Ishikawa (cell line): ENCODE results near the gene CLUH.

Source experiments
- CEBPB ChIP-seq: IDR thresholded peaks from 2 replicates; pipeline ENCODE4 v1.6.1; 2012
- EGR1 ChIP-seq: IDR thresholded peaks from 2 replicates; pipeline ENCODE4 v1.6.1; 2012
- EP300 ChIP-seq: IDR thresholded peaks from 2 replicates; pipeline ENCODE4 v1.6.1; 2012; ENCODE audit warnings: borderline replicate concordance
- FOXM1 ChIP-seq: IDR thresholded peaks from 2 replicates; pipeline ENCODE4 v1.6.1; 2012; ENCODE audit warnings: low read depth, borderline replicate concordance
- MAX ChIP-seq: IDR thresholded peaks from 2 replicates; pipeline ENCODE4 v1.6.1; 2012
- RAD21 ChIP-seq: IDR thresholded peaks from 2 replicates; pipeline ENCODE4 v1.6.1; 2012; ENCODE audit warnings: low read depth
- REST ChIP-seq: IDR thresholded peaks from 2 replicates; pipeline ENCODE4 v1.6.1; 2012; ENCODE audit warnings: low read depth, mild to moderate bottlenecking
- TAF1 ChIP-seq: IDR thresholded peaks from 2 replicates; pipeline ENCODE4 v1.6.1; 2012; ENCODE audit warnings: low read depth, mild to moderate bottlenecking
- TEAD4 ChIP-seq: IDR thresholded peaks from 2 replicates; pipeline ENCODE4 v1.6.1; 2012
- YY1 ChIP-seq: IDR thresholded peaks from 2 replicates; pipeline ENCODE4 v1.6.1; 2012; ENCODE audit warnings: low read depth
- ZBTB7A ChIP-seq: IDR thresholded peaks from 2 replicates; pipeline ENCODE4 v1.6.1; 2012; ENCODE audit warnings: low read depth
- TF ChIP-seq, protein P1 (sequence below): IDR thresholded peaks from 2 replicates; pipeline ENCODE4 v1.6.1; 2012

- TF ChIP-seq CEBPB (no peak), TAF1 (no peak), MAX (no peak), REST (no peak), RAD21 (no peak), EP300 (no peak), EGR1 (no peak), YY1 (no peak), TEAD4 (no peak), FOXM1 (no peak), ZBTB7A (no peak)
- TF ChIP-seq, protein P1, sequence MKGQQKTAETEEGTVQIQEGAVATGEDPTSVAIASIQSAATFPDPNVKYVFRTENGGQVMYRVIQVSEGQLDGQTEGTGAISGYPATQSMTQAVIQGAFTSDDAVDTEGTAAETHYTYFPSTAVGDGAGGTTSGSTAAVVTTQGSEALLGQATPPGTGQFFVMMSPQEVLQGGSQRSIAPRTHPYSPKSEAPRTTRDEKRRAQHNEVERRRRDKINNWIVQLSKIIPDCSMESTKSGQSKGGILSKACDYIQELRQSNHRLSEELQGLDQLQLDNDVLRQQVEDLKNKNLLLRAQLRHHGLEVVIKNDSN: no peak
Measured at GRCh38 chr17:2644971-2645370, 66.6 kb downstream of the CLUH start.
